Measurements from ENCODE around the gene NOP14. TPM values are rescaled to one million over a fixed set of nuclear protein-coding genes. Genes with fewer than 3 reads are reported as not detected.

The NOP14 gene
- polyA plus RNA-seq (2011; rRNA removed) (16.2 and 18.9 TPM in 2 replicates), polyA plus RNA-seq (2017; fragmentation: RNase III; extraction: RNeasy Plus Mini Kit Qiagen cat#74134 plus additional on column Dnase treatment) (29.3 to 31.1 TPM (median 30.2 TPM) in 3 replicates), polyA minus RNA-seq (2011; rRNA and poly(A)+ RNA removed) (11.2 and 15.6 TPM in 2 replicates)
- 10.8 and 12.0 TPM in 2 replicates for polyA plus RNA-seq (2012; cell fraction: cytosol; rRNA removed)
- polyA plus RNA-seq (2012; cell fraction: nucleus; rRNA removed): 12.6 and 15.9 TPM in 2 replicates

GRCh38 chr4:2963175-2963965 is at the start of gene NOP14, which contains the start of gene GRK4:
Gene NOP14 (minus strand): TSS chr4:2963406. CDS start chr4:2963319, 87 bp downstream.
Gene GRK4 (plus strand): TSS chr4:2963571. CDS start chr4:2964071, 500 bp downstream.
- FAIRE-seq (no peak), ATAC-seq (peak; percentile 96), DNase-seq (ENCODE audit: low read depth in 1 of 2, low spot score in 1 of 2) (peak; percentile 90 to 97)
- CTCF ChIA-PET: interaction anchor here (0.6 to 2.9 kb wide), 6 partner anchors 15 to 85 kb away, joined by 3 to 9 read pairs (median 4); no protein-coding TSS in a partner anchor
- peak within 1 kb of the TSS; percentile 98 for H3K4me3 ChIP-seq
- peaks cover 8% of the 10 kb centered on the region; the same call in 1 of the 3 replicates for H3K4me1 ChIP-seq
- WGBS (ENCODE audit: missing lambda C conversion rate): 0% methylated on average over 5 of the region's 105 CpGs
- peak within 1 kb of the TSS; percentile 93 to 99 for H3K27ac ChIP-seq
- POLR2A ChIA-PET: interaction anchor here (0.6 to 1.3 kb wide), 3 partner anchors 10 to 28 kb away, joined by 4 to 10 read pairs (median 7); no protein-coding TSS in a partner anchor
- H3K9me3 ChIP-seq: no peaks in the 10 kb centered on the region
- H3K4me2 ChIP-seq: peak within 1 kb of the TSS; percentile 88
- no peak; the same call in 2 of the 3 replicates for TF ChIP-seq CTCF (IDR thresholded peaks at IDR 0.05)
- no peak for TF ChIP-seq ELK1 (IDR thresholded peaks at IDR 0.05; ENCODE audit: low read depth, low read length)
- no peak for TF ChIP-seq JUNB (IDR thresholded peaks at IDR 0.05)
- no peak for TF ChIP-seq CHD4 (IDR thresholded peaks at IDR 0.05; ENCODE audit: borderline replicate concordance)
- TF ChIP-seq ESRRA (IDR thresholded peaks at IDR 0.05; ENCODE audit: borderline replicate concordance, low read length): no peak
- TF ChIP-seq E2F6 (IDR thresholded peaks at IDR 0.05; ENCODE audit: borderline replicate concordance, low read depth): peak; percentile 96
- TF ChIP-seq SREBF2 (IDR thresholded peaks at IDR 0.05): no peak
- no peak for TF ChIP-seq NPAS2 (CRISPR knock-in tag; IDR thresholded peaks at IDR 0.05; ENCODE audit: borderline replicate concordance)
- TF ChIP-seq REST (IDR thresholded peaks at IDR 0.05): peak; percentile 98
- TF ChIP-seq BHLHE40 (IDR thresholded peaks at IDR 0.05; ENCODE audit: low read depth, low read length): peak; percentile 78
- no peak for TF ChIP-seq TP53 (CRISPR knock-in tag; IDR thresholded peaks at IDR 0.05)
- TF ChIP-seq POLR2A (IDR thresholded peaks at IDR 0.05; ENCODE audit: low read length): peak; percentile 55
- no peak for TF ChIP-seq EHMT2 (IDR thresholded peaks at IDR 0.05; ENCODE audit: low read depth)
- TF ChIP-seq ZC3H11A (IDR thresholded peaks at IDR 0.05): no peak
- TF ChIP-seq SMC3 (IDR thresholded peaks at IDR 0.05): no peak
- no peak for TF ChIP-seq FOSB (CRISPR knock-in tag; IDR thresholded peaks at IDR 0.05)
- TF ChIP-seq HOXB13 (CRISPR knock-in tag; IDR thresholded peaks at IDR 0.05; ENCODE audit: low read depth): 0 out of 2 replicates have a peak, but pooled peaks have one; percentile 44
- no peak for TF ChIP-seq HDAC2 (IDR thresholded peaks at IDR 0.05)
- TF ChIP-seq HEYL (CRISPR knock-in tag; IDR thresholded peaks at IDR 0.05): no peak
- no peak for TF ChIP-seq ZNF302 (CRISPR knock-in tag; IDR thresholded peaks at IDR 0.05)
- no peak for TF ChIP-seq ZFP36 (IDR thresholded peaks at IDR 0.05; ENCODE audit: borderline replicate concordance, partially characterized antibody)
- peak; percentile 85; the same call in 1 of the 2 replicates for TF ChIP-seq PHF8 (IDR thresholded peaks at IDR 0.05; ENCODE audit: borderline replicate concordance, low read depth)
- TF ChIP-seq EHF (CRISPR knock-in tag; IDR thresholded peaks at IDR 0.05): no peak
- TF ChIP-seq MAZ (IDR thresholded peaks at IDR 0.05; ENCODE audit: borderline replicate concordance, low read depth, low read length): no peak
- no peak for TF ChIP-seq HMGXB4 (CRISPR knock-in tag; IDR thresholded peaks at IDR 0.05; ENCODE audit: borderline replicate concordance)
- peak; percentile 90 for TF ChIP-seq GATA3 (IDR thresholded peaks at IDR 0.05; ENCODE audit: borderline replicate concordance)
- TF ChIP-seq NFE2L2 (conservative IDR thresholded peaks at IDR 0.05; ENCODE audit: low read length): no peak
- no peak for TF ChIP-seq EP300 (IDR thresholded peaks at IDR 0.05)
- TF ChIP-seq NR3C1 (IDR thresholded peaks at IDR 0.05): no peak
- TF ChIP-seq FOSL2 (IDR thresholded peaks at IDR 0.05): no peak
- TF ChIP-seq FOSL2 (CRISPR knock-in tag; IDR thresholded peaks at IDR 0.05): no peak
- no peak for TF ChIP-seq CBX8 (IDR thresholded peaks at IDR 0.05)

Data from A549 (cell line).